Activated CD8-positive, alpha-beta memory T cell treated with anti-CD3 and anti-CD28 coated beads, Interleukin-2, amount 50 U/mL, for 24 hours (primary cell): ENCODE measurements around the gene LHX1.

Experiments used
- DNase-seq: peaks from one replicate; pipeline ENCODE4 v3.0.0-alpha.2; 2020; ENCODE audit errors: extremely low read depth

The LHX1 gene

GRCh38 chr17:36937001-36937958 lies at the start of gene LHX1:
Gene LHX1, plus strand, starts transcription at chr17:36937475. Its CDS starts 723 bp downstream, at chr17:36938198.
- DNase-seq: no peak

DNA sequence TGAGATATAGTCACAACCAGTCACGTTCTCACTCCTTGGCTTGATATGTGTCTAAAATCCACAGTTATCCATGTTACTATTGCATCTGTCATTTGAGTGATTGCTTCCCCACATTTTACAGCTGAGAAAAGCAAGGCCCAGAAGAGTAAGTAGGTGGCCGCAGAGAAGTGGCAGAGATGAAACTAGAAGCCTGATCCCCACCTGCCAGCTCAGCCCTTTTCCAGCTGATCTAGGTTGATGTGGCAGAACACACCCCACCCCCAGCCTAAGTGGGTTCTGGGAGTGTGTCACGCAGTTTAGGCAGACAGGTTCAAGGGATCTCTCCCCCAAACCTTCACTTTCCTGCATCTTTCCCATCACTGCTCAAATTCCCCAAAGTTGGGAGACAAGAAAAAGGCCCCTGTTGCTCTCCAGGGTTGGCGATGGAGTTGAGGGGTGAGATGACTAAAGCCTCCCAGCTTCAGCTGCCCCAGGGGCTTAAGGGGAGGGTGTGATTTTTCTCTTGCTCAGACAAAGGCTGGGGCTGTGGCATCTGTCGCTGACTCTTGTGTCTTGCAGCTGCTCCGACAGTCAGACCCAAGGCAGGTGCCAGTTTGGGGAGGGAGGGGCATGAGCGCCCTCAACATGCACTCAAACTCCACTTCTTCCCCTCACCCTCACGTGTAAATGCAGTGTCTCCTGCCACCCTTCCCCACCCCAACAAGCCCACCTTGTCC lies 48.9 kb upstream of the LHX1 start:
- no peak for DNase-seq

DNA sequence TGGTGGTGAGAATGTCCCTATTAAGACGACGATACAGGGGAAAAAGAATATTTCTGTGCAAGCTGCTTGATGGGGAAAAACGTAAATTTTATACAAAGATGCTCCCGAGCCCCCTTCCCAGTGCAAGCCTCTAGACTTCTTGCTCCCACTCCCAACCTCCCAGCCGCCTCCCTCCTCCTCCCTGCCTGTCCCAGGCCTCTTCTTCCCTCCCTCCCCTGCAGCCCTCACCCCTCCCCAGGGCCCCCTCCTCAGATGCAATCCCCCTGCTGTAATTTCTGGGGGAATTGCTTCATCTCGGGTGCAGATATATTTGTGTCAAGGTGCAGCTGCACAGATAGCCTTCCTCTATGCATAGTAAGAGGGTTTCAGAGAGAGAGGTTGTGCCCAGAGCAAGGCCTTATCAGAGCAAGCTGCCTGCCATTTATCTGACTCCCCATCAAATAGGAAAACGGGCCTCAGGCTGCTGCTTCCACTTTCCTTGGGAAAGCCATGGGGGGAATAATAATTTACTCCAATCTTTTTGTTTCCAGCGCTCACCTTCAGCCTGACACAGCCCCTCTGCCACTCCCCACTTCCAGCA lies 47.4 kb upstream of the LHX1 start:
- no peak for DNase-seq

DNA sequence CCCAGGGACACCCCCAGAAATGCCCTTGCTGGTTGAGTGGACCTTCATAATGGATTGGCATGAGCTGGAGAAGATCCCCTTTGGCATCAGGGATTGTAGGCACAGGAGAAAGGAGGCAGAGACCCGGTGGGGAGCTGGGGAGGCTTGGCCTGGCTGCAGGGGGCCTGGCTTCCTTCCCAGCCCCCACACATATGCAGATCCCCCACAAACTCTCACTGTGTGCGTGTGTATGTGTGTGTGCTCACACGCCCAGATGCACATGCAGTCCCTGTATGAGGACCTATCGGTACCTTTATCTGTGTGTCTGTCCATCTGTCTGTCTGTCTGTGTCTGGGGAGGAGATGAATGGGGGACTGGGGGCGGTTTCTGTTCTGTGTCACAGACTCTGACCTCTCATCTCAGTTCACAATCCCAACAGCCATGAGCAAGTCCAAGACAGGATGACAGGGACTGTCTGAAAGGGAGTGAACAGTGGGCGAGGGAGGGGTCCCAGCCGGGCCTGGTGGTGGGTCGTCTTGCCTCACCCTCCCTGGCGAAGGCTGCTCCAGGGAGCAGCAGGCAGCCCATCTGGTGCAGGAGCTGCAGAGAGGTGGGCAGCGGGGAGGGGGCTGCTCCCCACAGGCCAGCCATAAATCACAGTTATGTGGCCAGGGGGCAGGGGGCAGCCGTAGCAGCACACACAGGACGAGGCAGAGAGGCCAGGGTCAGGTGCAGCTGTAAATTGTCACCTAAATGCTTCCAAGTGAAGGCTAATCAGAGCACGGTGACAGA lies 46.7 kb upstream of the LHX1 start:
- DNase-seq: no peak

DNA sequence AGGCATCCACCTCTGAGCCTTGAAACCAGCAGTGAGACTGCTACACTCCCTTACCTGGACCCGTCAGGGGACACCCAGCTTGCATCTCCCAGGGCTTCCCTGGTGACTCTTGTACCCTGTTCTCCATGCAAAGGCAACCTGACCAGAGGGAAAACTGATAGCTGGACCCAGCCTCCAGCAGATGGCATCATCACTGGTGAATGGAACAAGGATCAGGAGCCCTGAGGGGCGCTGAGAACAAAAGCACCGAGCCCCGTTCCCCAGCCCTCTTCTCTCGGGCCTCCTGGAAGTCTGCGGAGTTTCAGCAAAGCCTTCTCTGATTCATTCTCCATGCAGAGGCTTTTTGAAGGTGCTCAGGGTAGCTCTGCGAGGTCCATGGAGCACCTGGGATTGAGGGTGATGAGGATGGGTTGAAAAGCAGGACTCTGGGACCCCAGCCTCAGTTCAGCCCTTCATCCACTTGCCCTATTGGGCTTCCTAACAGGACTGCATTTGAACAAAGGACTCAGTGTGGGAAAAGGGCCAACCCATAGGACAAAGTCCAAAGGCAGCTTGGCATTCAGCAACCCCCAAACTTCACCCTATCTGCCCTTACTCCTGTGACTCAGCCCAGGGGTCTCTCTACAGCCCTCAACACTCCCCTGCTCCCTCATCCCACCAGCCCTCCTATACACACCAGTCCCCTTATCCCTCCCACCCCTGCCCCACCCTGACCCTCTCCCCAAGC lies 45.0 kb upstream of the LHX1 start:
- no peak for DNase-seq

DNA sequence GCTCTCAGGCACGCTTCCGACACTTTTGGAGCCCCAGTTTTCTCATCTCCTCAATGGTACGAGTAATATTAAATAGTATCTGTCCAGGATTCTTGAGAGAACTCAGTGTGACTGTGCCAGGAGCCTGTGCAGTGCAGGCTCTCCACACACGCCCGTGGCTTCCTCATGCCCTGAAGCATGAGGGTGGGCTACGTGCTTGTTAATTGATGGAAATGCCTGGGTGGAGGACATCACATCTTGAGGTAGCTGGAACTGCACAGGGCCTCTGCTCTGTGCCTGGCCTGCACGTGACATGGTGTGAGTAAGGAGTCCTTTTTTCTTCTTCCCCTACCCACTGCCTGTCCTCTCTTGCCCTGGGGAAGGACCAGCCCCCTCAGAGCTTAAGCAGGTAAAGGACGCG lies 43.1 kb upstream of the LHX1 start:
- DNase-seq: no peak

- DNase-seq: no peak
Measured at GRCh38 chr17:36894925-36895324, 42.4 kb upstream of the LHX1 start.

- no peak for DNase-seq
Measured at GRCh38 chr17:36899250-36900159, 37.8 kb upstream of the LHX1 start.

DNA sequence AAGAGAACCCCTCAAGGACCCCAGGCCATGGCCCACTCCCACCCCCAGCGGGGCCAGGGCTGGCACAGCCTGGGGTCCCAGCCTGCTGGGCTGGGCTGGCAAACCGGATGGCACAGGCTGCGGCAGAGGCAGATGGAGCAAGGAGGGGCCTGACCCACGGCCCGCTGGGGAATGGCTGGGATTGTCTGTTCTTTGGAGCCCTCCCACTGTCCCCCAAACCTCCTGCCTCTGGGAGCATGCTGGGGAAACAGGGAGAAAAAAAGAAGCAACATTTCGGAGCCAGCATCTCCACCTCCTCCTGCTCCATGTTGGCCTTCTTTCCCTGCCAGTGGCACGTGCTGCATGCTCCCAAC lies 37.1 kb upstream of the LHX1 start:
- DNase-seq: no peak

DNA sequence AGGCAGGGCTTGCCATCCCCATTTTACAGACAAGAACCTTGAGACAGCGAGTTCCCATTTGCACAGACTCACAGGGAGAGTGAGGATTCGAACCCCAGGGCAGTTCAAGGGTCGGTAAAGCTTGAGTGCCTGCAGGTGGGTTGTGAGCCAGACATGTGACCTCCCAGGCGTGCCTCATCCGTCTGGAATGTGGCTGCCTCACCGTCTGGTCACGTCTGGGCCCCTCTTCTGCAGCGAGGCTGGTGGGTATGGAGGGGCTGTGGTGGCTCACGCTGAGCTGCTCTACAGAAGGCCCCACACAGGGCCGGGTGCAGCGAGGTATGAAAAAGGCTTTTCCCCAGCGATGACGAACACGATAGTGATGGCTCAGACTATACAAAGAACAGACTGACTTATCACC lies 35.8 kb upstream of the LHX1 start:
- no peak for DNase-seq

DNA sequence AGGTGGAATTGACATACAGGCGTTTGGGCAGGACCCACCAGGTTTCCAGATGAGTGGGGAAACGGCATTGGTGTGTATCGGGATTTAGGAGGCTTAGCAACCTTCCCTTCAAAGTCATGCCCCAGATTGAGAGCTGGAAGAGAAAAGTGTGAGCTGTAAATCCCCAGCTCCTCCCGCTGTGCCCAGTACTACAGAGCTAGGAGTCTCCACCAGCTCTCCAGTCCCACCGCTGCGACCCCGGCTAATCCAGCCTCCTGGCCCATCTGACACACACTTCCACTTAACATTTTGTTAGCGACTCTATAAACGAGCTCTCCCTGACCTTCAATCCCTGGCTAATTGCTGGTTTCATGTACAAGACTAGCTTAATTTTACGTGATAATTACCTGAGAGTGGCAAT lies 29.9 kb upstream of the LHX1 start:
- no peak for DNase-seq

DNA sequence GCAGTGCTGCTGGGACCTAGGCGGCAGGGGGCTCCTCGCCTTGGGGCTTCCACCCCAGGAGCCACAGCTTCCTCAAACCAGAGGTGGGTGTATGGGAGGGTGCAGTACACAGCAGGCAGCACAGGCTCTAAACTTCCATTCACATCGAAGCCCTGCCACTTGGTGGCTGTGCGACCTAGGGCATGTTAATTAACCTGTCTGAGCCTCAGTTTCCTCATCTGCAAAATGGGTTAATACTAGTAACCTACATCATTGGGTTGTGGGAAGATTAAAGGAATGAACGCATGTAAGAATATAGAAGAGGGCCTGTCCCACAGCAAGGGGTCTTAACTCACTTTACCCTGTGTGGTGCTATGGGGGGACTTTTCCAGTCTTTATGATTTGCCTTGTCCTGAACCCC lies 26.8 kb upstream of the LHX1 start:
- no peak for DNase-seq

DNA sequence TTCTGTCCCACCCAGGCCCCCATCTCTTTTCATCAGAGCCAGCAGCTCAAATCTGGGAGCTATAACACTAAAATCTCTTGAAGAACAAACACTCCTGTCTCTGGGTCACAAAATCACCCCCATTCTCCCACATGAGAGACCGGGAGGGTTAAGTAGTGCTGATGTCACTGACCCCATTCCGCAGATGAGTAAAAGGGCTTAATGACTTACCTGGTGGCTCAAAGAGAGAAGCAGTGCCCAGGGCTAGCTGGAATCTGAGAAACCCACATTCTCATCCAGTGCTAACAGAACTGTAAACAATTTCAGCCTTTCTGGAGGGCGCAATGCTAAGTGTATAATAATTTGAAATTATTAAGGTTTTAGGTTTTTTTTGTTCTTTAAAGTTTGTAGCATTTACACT lies 26.3 kb upstream of the LHX1 start:
- no peak for DNase-seq

- no peak for DNase-seq
Measured at GRCh38 chr17:36913132-36913531, 24.1 kb upstream of the LHX1 start.

DNA sequence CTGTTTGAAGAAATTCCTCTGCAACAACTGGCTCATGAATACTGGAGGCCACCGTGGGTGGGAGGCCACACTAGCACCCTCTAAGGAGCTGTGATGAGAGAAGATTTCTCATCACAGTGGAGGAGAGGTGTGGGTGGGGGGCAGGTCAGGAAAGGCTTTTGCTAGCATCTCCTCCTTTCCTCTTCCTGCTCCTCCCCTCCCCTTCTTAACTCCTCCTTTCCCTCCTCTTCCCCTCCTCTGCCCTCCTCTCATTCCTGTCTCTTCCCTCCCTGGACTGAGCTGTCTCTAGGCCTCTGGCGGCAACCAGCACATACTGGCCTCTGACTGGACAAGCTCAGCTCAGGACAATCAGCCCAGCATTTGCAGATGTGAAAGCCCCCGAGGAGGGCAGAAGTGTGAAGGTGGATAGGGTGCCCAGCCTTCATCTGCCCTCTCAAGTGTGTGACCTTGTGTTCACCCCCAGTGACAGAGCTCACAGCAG lies 19.0 kb upstream of the LHX1 start:
- no peak for DNase-seq

- no peak for DNase-seq
Measured at GRCh38 chr17:36919407-36919968, 17.8 kb upstream of the LHX1 start.

GRCh38 chr17:36920032-36921005 lies 17.0 kb upstream of the LHX1 start:
- no peak for DNase-seq

GRCh38 chr17:36921095-36921851 lies 16.0 kb upstream of the LHX1 start:
- DNase-seq: peak; percentile 26
